ENCODE data around the gene IL13.

GRCh38 chr5:132667309-132667708 lies 9.3 kb downstream of the IL13 start:
- TF ChIP-seq, protein P1, sequence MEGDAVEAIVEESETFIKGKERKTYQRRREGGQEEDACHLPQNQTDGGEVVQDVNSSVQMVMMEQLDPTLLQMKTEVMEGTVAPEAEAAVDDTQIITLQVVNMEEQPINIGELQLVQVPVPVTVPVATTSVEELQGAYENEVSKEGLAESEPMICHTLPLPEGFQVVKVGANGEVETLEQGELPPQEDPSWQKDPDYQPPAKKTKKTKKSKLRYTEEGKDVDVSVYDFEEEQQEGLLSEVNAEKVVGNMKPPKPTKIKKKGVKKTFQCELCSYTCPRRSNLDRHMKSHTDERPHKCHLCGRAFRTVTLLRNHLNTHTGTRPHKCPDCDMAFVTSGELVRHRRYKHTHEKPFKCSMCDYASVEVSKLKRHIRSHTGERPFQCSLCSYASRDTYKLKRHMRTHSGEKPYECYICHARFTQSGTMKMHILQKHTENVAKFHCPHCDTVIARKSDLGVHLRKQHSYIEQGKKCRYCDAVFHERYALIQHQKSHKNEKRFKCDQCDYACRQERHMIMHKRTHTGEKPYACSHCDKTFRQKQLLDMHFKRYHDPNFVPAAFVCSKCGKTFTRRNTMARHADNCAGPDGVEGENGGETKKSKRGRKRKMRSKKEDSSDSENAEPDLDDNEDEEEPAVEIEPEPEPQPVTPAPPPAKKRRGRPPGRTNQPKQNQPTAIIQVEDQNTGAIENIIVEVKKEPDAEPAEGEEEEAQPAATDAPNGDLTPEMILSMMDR (IDR thresholded peaks at IDR 0.05): no peak
- TF ChIP-seq POLR2AphosphoS5 (IDR thresholded peaks at IDR 0.05) (no peak), POLR2A (IDR thresholded peaks at IDR 0.05) (no peak), EP300 (IDR thresholded peaks at IDR 0.05) (no peak)
